Effector memory CD8-positive, alpha-beta T cell (primary cell): ENCODE results near the gene SPECC1L.

Source experiments
- ATAC-seq: fragments of 150-1000 bp; cut with Tn5 transposase; replicated peaks from 2 replicates; pipeline ENCODE4 v1.10.0; 2021; ENCODE audit warnings: mild to moderate bottlenecking, moderate library complexity
- DNase-seq, 3 experiments: peaks; one replicate each; pipeline ENCODE4 v3.0.0; 2021
- H3K27ac Mint-ChIP-seq, 2 donors: one replicate each; pipeline ENCODE4 v1.8.0; 2022; ENCODE audit warnings: mild to moderate bottlenecking in 2 of 2, mixed read lengths in 2 of 2, moderate library complexity in 2 of 2
- H3K27me3 Mint-ChIP-seq, 2 donors: one replicate each; pipeline ENCODE4 v1.8.0; 2022; ENCODE audit warnings: mixed read lengths in 2 of 2
- H3K36me3 Mint-ChIP-seq: one replicate; pipeline ENCODE4 v1.8.0; 2022; ENCODE audit warnings: mild to moderate bottlenecking, moderate library complexity, mixed read lengths; ENCODE audit not compliant: insufficient read depth
- H3K4me1 Mint-ChIP-seq, 2 donors: one replicate each; pipeline ENCODE4 v1.8.0; 2022; ENCODE audit warnings: low read depth in 2 of 2, mixed read lengths in 2 of 2
- H3K4me3 Mint-ChIP-seq, 2 donors: one replicate each; pipeline ENCODE4 v1.8.0; 2022; ENCODE audit warnings: mild to moderate bottlenecking in 2 of 2, mixed read lengths in 2 of 2, moderate library complexity in 2 of 2
- H3K9me3 Mint-ChIP-seq, 2 donors: one replicate each; pipeline ENCODE4 v1.8.0; 2022; ENCODE audit warnings: mixed read lengths in 2 of 2

The SPECC1L gene

DNA sequence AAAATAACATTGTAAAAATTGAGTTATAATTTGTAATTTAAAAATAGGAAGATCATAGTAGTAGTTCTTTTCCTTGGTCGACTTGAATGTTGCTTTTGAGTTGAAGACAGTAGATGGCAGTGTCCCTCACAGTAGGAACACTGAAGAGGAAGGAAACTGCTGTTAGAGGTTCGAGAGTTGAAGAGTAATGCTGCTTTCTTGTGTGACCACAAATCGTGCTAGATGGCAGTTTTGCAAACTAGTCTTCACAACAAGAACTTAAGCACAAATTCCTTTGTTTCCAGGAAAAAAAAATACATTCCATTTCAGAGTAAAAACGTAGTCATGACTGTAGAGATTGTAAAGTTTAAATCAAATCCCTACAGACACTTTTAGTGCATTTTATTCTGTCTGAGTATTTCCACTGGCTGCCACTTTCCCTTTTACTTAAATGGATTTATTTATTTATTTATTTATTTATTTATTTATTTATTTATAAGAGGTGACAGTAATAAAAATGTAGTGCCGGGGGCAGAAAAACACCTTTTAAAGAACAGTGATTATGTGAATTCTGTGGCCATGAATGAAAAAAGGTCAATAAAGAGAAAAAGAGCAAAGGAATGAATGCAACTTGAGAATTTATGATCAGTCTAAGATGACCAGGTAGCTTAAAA is 54.6 kb downstream of the SPECC1L start:
- Mint-ChIP-seq H3K9me3 (no peaks in the 10 kb centered on the region), H3K27ac (no peak overlapping the region), H3K36me3 (peaks cover 40% of the 10 kb centered on the region), H3K27me3 (no peaks in the 10 kb centered on the region), H3K4me1 (peaks cover 8 to 11% of the 10 kb centered on the region in 2 donors), H3K4me3 (no peak overlapping the region)
- peak; percentile 67 for ATAC-seq
- peak; percentile 8 to 12 (median 9) for DNase-seq

DNA sequence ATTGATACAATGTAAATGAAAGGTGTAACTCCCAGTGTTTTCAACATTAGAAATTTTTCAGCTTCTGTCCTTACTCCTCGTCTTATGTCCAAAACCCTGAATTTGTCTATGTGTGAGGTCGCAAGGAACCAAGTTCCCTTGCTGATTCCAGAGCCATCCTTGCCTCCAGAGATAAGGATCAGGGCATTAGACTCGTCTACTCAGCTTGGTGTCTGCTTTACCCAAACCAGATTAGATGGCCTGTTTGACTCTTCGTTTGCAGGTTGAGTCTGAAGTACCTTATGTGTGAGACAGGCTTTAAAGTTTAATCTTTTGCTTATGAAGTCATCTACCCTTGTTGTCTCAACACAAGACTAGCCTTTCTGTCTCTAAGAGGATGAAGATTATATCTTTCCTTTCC is 55.6 kb downstream of the SPECC1L start:
- Mint-ChIP-seq H3K4me1 (peaks cover 8 to 11% of the 10 kb centered on the region in 2 donors), H3K4me3 (no peak overlapping the region), H3K27me3 (no peaks in the 10 kb centered on the region), H3K27ac (no peak overlapping the region), H3K9me3 (no peaks in the 10 kb centered on the region), H3K36me3 (peaks cover 44% of the 10 kb centered on the region)
- no peak for DNase-seq
- no peak for ATAC-seq

GRCh38 chr22:24327832-24328231 is 57.2 kb downstream of the SPECC1L start:
- H3K4me1 Mint-ChIP-seq, result peaks cover 5 to 11% of the 10 kb centered on the region in 2 donors
- H3K9me3 Mint-ChIP-seq, result no peaks in the 10 kb centered on the region
- ATAC-seq (no peak), DNase-seq (no peak)
- no peak overlapping the region for H3K4me3 Mint-ChIP-seq
- peaks cover 46% of the 10 kb centered on the region for H3K36me3 Mint-ChIP-seq
- no peaks in the 10 kb centered on the region for H3K27me3 Mint-ChIP-seq
- no peak overlapping the region for H3K27ac Mint-ChIP-seq

GRCh38 chr22:24329453-24329852 is 58.8 kb downstream of the SPECC1L start:
- H3K27ac Mint-ChIP-seq, result peak overlapping the region; percentile 49 to 89
- H3K4me3 Mint-ChIP-seq, result no peak overlapping the region
- H3K36me3 Mint-ChIP-seq, result peaks cover 51% of the 10 kb centered on the region

DNA sequence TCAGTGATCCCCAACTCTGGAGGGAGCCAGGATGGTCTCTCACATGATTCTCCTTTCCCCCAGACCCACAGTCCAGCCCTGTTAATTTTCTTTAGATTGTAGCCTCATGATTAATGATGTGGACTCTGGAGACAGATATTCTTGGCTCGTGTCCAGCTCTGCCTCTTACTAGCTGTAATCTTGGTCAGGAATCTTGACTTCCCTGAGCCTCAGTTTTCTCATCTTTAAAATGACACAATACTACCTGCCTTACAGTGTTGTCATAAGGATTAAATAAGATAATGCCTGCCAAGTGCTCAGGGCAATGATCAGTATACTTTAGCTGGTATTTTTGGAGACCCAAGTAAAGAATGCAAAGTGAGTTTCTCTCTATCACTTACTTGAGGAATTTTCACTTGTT is 60.0 kb downstream of the SPECC1L start:
- Mint-ChIP-seq H3K36me3 (peaks cover 54% of the 10 kb centered on the region), H3K4me3 (no peak overlapping the region), H3K9me3 (no peaks in the 10 kb centered on the region), H3K4me1 (peaks cover 8 to 10% of the 10 kb centered on the region in 2 donors), H3K27ac (peak overlapping the region in 1 of 2 donors; percentile 89), H3K27me3 (no peaks in the 10 kb centered on the region)
- ATAC-seq, result no peak
- DNase-seq, result no peak

More at GRCh38 chr22:24329453-24329852, 58.8 kb downstream of the SPECC1L start:
- no peaks in the 10 kb centered on the region for H3K9me3 Mint-ChIP-seq
- H3K27me3 Mint-ChIP-seq, result no peaks in the 10 kb centered on the region
- H3K4me1 Mint-ChIP-seq, result peaks cover 5 to 11% of the 10 kb centered on the region in 2 donors
- ATAC-seq (no peak), DNase-seq (no peak)

- no peaks in the 10 kb centered on the region for H3K9me3 Mint-ChIP-seq
- H3K36me3 Mint-ChIP-seq, result peaks cover 44% of the 10 kb centered on the region
- ATAC-seq, result no peak
Measured at GRCh38 chr22:24331468-24332440, 61.1 kb downstream of the SPECC1L start.

GRCh38 chr22:24333301-24333700 is 62.7 kb downstream of the SPECC1L start:
- DNase-seq (no peak), ATAC-seq (no peak)
- no peaks in the 10 kb centered on the region for H3K27me3 Mint-ChIP-seq
- no peaks in the 10 kb centered on the region for H3K9me3 Mint-ChIP-seq
- peaks cover 8 to 10% of the 10 kb centered on the region in 2 donors for H3K4me1 Mint-ChIP-seq
- no peak overlapping the region for H3K27ac Mint-ChIP-seq
- no peak overlapping the region for H3K4me3 Mint-ChIP-seq
- H3K36me3 Mint-ChIP-seq, result peaks cover 39% of the 10 kb centered on the region

More at GRCh38 chr22:24331468-24332440, 61.1 kb downstream of the SPECC1L start:
- Mint-ChIP-seq H3K27me3 (no peaks in the 10 kb centered on the region), H3K4me1 (peaks cover 8 to 10% of the 10 kb centered on the region in 2 donors), H3K27ac (no peak overlapping the region), H3K4me3 (no peak overlapping the region)
- DNase-seq, result no peak

- H3K4me1 Mint-ChIP-seq, result peaks cover 6% of the 10 kb centered on the region in 2 donors
- no peak overlapping the region for H3K4me3 Mint-ChIP-seq
- H3K27ac Mint-ChIP-seq, result peak overlapping the region; percentile 45 to 56
- DNase-seq, result no peak
- peaks cover 35% of the 10 kb centered on the region for H3K36me3 Mint-ChIP-seq
- H3K27me3 Mint-ChIP-seq, result no peaks in the 10 kb centered on the region
- no peak for ATAC-seq
- H3K9me3 Mint-ChIP-seq, result no peaks in the 10 kb centered on the region
Measured at GRCh38 chr22:24335496-24335895, 64.9 kb downstream of the SPECC1L start.

DNA sequence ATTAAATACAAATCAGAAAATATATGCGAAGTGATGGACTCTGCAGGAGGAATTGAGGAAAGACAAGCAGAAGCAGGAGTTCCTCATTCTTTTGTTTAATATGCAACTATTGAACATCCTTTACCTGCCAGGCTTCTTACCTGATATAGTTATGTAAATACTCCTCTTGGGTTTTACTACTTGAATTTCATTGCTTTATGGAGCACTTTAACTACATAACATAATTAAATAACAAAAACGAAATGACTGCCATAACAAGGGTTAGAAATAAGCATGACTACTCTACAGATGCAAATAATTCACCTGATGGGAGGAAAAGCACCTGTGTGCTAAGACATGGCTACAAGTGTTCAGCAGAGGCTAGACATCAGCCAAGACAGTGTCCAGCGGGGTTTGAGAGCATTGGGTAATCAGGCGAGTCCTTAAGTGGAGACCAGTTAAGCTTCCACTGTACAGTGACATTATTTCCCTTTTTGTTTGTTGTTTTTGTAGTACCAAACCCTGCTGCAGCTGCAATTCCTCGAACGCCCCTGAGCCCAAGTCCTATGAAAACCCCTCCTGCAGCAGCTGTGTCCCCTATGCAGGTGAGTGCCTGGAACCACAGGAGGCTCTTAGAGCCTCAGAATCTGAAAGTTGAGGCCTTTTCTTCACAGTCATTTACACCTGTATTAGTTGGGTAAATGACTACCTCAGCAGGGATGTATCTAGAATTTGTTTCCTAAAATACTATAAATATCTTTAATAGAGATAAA is 67.4 kb downstream of the SPECC1L start:
- Mint-ChIP-seq H3K36me3 (peaks cover 40% of the 10 kb centered on the region), H3K27ac (no peak overlapping the region), H3K4me3 (no peak overlapping the region), H3K4me1 (peaks cover 6 to 8% of the 10 kb centered on the region in 2 donors), H3K9me3 (no peaks in the 10 kb centered on the region), H3K27me3 (no peaks in the 10 kb centered on the region)
- ATAC-seq (no peak), DNase-seq (no peak)

DNA sequence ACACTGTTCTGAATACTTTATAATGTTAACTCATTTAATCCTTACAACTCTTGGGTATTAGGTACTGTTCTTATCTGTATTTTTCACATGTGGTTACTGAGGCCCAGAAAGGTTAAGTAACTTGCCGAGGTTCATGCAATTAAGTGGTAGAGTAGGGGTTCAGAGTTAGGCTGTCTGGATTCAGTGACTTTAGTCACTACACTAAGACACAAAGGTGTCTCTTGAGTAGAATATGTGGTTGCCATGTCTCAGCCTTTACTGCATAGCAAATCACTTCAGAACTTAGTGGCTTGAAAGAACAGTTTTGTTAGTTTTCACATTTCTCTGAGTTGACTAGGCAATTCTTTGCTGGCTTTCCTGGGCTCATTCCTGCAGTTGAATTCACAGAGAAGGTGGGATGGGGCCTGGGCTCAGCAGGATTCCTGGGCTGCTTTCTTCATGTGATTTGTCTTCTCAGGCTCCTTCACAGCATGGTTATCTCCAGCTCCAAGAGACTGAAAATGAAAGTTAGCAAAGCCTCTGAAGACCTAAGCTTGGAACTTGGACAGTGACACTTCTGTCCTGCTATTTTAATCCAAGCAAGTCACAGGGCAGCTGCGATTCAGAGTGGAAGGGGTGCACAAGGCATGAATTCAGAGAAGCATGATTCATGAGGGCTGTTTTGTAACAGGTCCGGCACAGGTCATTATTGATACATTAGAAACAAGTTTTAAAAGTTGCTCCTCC is 68.3 kb downstream of the SPECC1L start:
- no peaks in the 10 kb centered on the region for H3K9me3 Mint-ChIP-seq
- DNase-seq, result no peak
- no peak overlapping the region for H3K4me3 Mint-ChIP-seq
- peaks cover 6 to 8% of the 10 kb centered on the region in 2 donors for H3K4me1 Mint-ChIP-seq
- H3K27ac Mint-ChIP-seq, result no peak overlapping the region
- no peak for ATAC-seq
- H3K36me3 Mint-ChIP-seq, result peaks cover 41% of the 10 kb centered on the region
- H3K27me3 Mint-ChIP-seq, result no peaks in the 10 kb centered on the region

GRCh38 chr22:24339452-24339747 is 68.8 kb downstream of the SPECC1L start:
- Mint-ChIP-seq H3K9me3 (no peaks in the 10 kb centered on the region), H3K27me3 (no peaks in the 10 kb centered on the region), H3K36me3 (peaks cover 45% of the 10 kb centered on the region), H3K27ac (no peak overlapping the region), H3K4me3 (no peak overlapping the region), H3K4me1 (peaks cover 6 to 8% of the 10 kb centered on the region in 2 donors)
- ATAC-seq (no peak), DNase-seq (no peak)

DNA sequence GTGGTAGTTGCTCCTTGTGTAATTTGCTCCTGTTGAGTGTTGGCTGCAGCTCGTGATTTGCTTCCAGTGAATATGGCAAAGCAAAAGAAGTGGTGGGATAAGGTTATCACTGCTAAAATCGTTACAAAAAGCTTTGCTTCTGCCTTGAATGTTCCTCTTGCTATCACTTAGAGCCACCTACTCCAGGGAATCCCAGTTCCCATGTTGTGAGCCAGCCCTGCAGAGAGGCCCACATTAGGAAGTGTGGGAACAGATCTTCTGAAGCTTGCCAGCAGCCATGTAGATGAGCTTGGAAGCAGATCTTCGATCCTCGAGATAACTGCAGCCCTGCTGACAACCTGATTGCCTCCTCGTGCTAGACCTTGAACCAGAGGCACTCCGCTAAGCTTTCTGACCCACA is 71.0 kb downstream of the SPECC1L start:
- no peaks in the 10 kb centered on the region for H3K27me3 Mint-ChIP-seq
- no peak for ATAC-seq
- H3K36me3 Mint-ChIP-seq, result peaks cover 56% of the 10 kb centered on the region
- H3K4me1 Mint-ChIP-seq, result peaks cover 0 to 2% of the 10 kb centered on the region in 2 donors
- H3K27ac Mint-ChIP-seq, result peak overlapping the region in 1 of 2 donors; percentile 12
- no peaks in the 10 kb centered on the region for H3K9me3 Mint-ChIP-seq
- no peak overlapping the region for H3K4me3 Mint-ChIP-seq
- no peak for DNase-seq

DNA sequence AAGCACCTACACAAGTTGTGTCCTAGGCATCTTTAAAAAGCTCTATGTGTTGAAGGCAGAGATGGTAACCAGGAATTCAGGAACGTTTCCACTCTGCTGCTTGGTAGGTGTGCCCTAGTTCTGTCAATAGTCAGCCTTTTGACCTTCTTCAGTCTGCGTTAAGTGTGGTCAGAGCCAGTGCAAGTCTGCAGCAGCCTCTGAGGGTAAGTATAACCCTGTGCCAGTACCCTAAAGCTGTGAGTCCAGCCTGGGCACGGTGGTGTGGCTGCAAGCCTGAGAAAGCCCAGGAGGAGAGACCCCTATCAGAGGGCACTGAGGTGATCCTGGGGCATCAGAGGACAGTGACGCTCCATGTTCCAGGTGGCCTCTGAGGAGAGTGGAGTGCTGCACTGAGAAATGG is 80.0 kb downstream of the SPECC1L start:
- ATAC-seq (no peak), DNase-seq (no peak)
- H3K27me3 Mint-ChIP-seq, result no peaks in the 10 kb centered on the region
- no peak overlapping the region for H3K4me3 Mint-ChIP-seq
- H3K9me3 Mint-ChIP-seq, result no peaks in the 10 kb centered on the region
- H3K27ac Mint-ChIP-seq, result peak overlapping the region in 1 of 2 donors; percentile 70
- no peaks in the 10 kb centered on the region for H3K4me1 Mint-ChIP-seq
- H3K36me3 Mint-ChIP-seq, result peaks cover 47% of the 10 kb centered on the region
